ACC112 (cell line): Measurements from ENCODE around the gene CRIM1.

Experiments used
- H2AFZ ChIP-seq: fragments of 200-600 bp; sonication (generic); one replicate; pipeline ENCODE4 v1.6.0; 2017; ENCODE audit warnings: antibody characterized with exemption, low read length; ENCODE audit not compliant: unreplicated experiment
- H3K27ac ChIP-seq: fragments of 200-600 bp; sonication (generic); 2 replicates; pipeline ENCODE4 v1.5.1; 2014; ENCODE audit warnings: low read depth, mild to moderate bottlenecking, antibody characterized with exemption, low read length, moderate library complexity
- H3K27me3 ChIP-seq: fragments of 200-600 bp; sonication (generic); 2 replicates; pipeline ENCODE4 v1.6.1; 2014; ENCODE audit warnings: mild to moderate bottlenecking, antibody characterized with exemption, low read length, moderate library complexity, mixed read lengths; ENCODE audit not compliant: insufficient read depth
- H3K36me3 ChIP-seq: fragments of 200-600 bp; sonication (generic); 2 replicates; pipeline ENCODE4 v1.6.1; 2016; ENCODE audit warnings: mild to moderate bottlenecking, antibody characterized with exemption, low read length, moderate library complexity, mixed read lengths; ENCODE audit not compliant: insufficient read depth
- H3K4me1 ChIP-seq: fragments of 200-600 bp; sonication (generic); one replicate; pipeline ENCODE4 v1.6.1; 2016; ENCODE audit warnings: low read length, mixed read lengths; ENCODE audit not compliant: insufficient read depth, unreplicated experiment, control insufficient read depth
- H3K4me3 ChIP-seq: fragments of 200-600 bp; sonication (generic); 2 replicates; pipeline ENCODE4 v1.5.1; 2014; ENCODE audit warnings: mild to moderate bottlenecking, low read depth, low read length
- H3K79me2 ChIP-seq: fragments of 200-600 bp; sonication (generic); one replicate; pipeline ENCODE4 v1.6.0; 2016; ENCODE audit warnings: low read length; ENCODE audit not compliant: control insufficient read depth, unreplicated experiment, insufficient read depth

CRIM1 gene

DNA sequence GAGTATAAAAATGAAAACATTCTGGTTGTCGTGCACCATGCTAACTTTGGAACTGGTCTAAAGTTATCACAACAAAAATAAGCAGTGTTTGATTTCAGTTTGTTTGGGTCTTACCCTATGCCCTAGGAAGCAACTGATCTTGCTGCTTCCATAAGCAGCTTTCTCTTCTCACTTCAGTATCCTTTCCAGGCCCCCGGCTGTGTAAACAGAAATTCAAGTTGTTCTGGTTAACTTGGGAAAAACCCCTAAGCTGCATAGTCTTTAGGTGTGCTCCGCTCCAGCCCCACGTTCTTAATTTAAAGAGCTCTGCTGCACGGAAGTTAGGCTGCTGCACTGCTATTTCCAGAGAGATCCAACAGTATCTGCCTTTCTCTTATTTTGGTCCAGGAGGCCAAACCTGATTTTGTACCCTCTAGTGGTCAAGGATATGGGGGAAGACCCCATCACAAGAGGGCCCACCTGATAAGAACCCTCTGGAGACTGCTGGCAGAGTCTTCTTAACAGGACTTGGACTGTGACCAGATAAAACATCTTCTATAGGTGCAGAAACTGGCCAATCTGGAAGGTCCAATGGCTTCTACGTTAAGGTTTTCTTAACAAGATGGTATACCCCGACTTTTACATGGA lies 173.3 kb downstream of the CRIM1 start:
- peaks cover 56% of the 10 kb centered on the region for H3K36me3 ChIP-seq
- H3K27ac ChIP-seq = peak overlapping the region; percentile 60
- H3K79me2 ChIP-seq = peaks cover 2% of the 10 kb centered on the region

GRCh38 chr2:36530178-36530982 lies 174.8 kb downstream of the CRIM1 start:
- H3K27ac ChIP-seq = peak overlapping the region; percentile 60
- H3K36me3 ChIP-seq = peaks cover 45% of the 10 kb centered on the region
- H3K27me3 ChIP-seq = no peaks in the 10 kb centered on the region
- peaks cover 29% of the 10 kb centered on the region for H3K4me1 ChIP-seq
- H3K4me3 ChIP-seq = no peak overlapping the region
- H3K79me2 ChIP-seq = peaks cover under 1% of the 10 kb centered on the region
- no peak overlapping the region for H2AFZ ChIP-seq

More for the DNA sequence above, 173.3 kb downstream of the CRIM1 start:
- H3K4me3 ChIP-seq = no peak overlapping the region
- no peaks in the 10 kb centered on the region for H3K27me3 ChIP-seq
- H3K4me1 ChIP-seq = peaks cover 29% of the 10 kb centered on the region
- no peak overlapping the region for H2AFZ ChIP-seq

- Histone ChIP-seq H2AFZ (no peak overlapping the region), H3K4me1 (peaks cover 29% of the 10 kb centered on the region), H3K27ac (peak overlapping the region; percentile 60), H3K4me3 (no peak overlapping the region), H3K27me3 (no peaks in the 10 kb centered on the region), H3K79me2 (no peaks in the 10 kb centered on the region), H3K36me3 (peaks cover 43% of the 10 kb centered on the region)
Observed at GRCh38 chr2:36530983-36531354, 175.4 kb downstream of the CRIM1 start.

DNA sequence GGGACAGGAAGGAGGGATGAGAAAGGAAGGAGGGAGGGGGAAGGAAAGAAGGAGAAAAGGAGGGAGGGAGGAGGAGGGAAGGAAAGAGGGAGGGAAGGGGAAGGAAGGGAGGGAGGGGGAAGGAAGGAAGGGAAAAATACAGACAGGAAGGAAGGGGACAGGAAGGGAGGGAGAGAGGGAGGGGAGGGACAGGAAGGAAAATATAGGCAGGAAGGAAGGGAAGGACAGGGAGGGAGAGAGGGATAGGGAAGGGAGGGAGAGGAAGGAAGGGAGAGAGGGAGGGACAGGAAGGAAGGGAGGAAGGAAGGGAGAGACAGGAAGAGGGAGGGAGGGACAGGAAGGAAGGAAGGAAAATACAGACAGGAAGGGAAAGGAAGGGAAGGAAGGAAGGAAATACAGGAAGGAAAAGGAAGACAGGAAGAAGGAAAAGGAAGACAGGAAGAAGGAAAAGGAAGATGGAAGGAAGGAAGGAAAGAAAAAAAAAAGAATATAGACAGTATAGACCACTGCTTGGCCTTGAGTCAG lies 178.8 kb downstream of the CRIM1 start:
- Histone ChIP-seq H3K27me3 (no peaks in the 10 kb centered on the region), H3K4me1 (peaks cover 31% of the 10 kb centered on the region), H3K36me3 (peaks cover 47% of the 10 kb centered on the region), H3K4me3 (no peak overlapping the region), H3K79me2 (no peaks in the 10 kb centered on the region), H3K27ac (peak overlapping the region; percentile 32; the same call in 1 of the 2 replicates), H2AFZ (no peak overlapping the region)

DNA sequence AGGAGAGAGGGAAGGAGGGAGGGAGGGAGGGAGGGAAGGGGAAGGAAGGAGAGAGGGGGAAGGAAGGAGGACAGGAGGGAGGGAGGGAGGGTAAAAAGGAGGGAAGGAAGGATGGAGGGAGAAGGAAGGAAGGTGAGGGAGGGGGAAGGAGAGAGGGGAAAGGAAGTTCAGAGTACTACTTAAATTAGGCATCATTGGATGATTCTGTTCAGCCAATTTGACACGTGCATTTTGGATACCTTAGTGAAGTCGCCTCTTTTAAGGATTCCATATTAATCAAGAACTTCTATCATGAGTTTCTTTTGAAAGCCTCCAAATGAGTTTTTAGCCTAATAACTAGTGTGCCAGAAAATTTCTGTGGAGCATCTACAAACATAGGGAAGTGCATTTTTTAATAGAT lies 179.5 kb downstream of the CRIM1 start:
- Histone ChIP-seq H3K79me2 (no peaks in the 10 kb centered on the region), H3K36me3 (peaks cover 49% of the 10 kb centered on the region), H3K4me1 (peaks cover 30% of the 10 kb centered on the region), H3K27me3 (no peaks in the 10 kb centered on the region), H3K27ac (no peak overlapping the region), H3K4me3 (no peak overlapping the region), H2AFZ (no peak overlapping the region)

DNA sequence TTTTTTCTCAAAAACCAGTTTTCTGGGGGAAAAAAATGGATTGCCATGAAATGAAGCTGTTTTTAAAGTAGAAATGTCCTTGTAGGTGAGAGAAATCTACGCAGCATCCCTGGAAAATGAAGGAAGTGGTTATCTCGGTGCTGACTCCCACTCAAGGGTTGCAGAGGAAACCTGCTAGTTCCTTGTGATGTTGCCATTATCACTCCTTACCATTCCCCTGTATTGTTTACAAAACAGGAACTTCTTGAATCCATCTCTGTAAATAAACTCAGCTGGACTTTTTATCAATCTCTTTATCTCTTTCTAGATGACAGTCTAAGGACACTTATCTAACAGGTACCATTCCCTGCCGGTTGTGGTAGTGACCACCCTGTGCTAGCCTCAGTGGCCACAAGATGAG lies 181.2 kb downstream of the CRIM1 start:
- no peak overlapping the region for H2AFZ ChIP-seq
- H3K36me3 ChIP-seq = peaks cover 50% of the 10 kb centered on the region
- H3K79me2 ChIP-seq = no peaks in the 10 kb centered on the region
- no peaks in the 10 kb centered on the region for H3K27me3 ChIP-seq
- H3K4me1 ChIP-seq = peaks cover 23% of the 10 kb centered on the region
- H3K27ac ChIP-seq = no peak overlapping the region
- no peak overlapping the region for H3K4me3 ChIP-seq

GRCh38 chr2:36538335-36538734 lies 182.8 kb downstream of the CRIM1 start:
- Histone ChIP-seq H3K27ac (no peak overlapping the region; the same call in 1 of the 2 replicates), H3K36me3 (peaks cover 41% of the 10 kb centered on the region), H3K79me2 (no peaks in the 10 kb centered on the region)

DNA sequence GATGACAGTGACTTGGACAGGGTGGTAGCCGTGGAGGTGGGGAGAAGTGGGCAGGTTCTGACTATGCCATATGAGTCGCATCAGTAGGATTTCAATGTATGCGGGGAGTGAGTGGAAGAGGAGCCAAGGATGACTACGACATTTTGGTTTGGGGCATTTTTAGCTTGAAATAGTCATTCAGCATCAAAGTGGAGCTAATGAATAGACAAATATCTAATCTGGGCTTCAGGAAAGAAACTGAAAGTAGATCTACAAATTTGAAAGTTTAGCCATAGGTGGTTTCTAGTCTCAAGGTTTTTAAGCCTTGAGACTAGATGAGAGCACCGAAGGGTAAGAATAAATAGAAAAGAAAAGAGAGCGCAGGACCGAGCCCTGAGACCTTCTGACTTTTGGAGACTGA lies 184.1 kb downstream of the CRIM1 start:
- H3K36me3 ChIP-seq = peaks cover 52% of the 10 kb centered on the region
- H3K4me1 ChIP-seq = peaks cover 23% of the 10 kb centered on the region
- H3K4me3 ChIP-seq = no peak overlapping the region
- H3K79me2 ChIP-seq = no peaks in the 10 kb centered on the region
- no peaks in the 10 kb centered on the region for H3K27me3 ChIP-seq
- H3K27ac ChIP-seq = peak overlapping the region; percentile 66
- H2AFZ ChIP-seq = no peak overlapping the region

More at GRCh38 chr2:36538335-36538734, 182.8 kb downstream of the CRIM1 start:
- no peak overlapping the region for H3K4me3 ChIP-seq
- no peak overlapping the region for H2AFZ ChIP-seq
- no peaks in the 10 kb centered on the region for H3K27me3 ChIP-seq
- H3K4me1 ChIP-seq = peaks cover 23% of the 10 kb centered on the region

GRCh38 chr2:36540986-36541754 lies 185.6 kb downstream of the CRIM1 start:
- H3K27me3 ChIP-seq = no peaks in the 10 kb centered on the region
- H2AFZ ChIP-seq = no peak overlapping the region
- peaks cover 66% of the 10 kb centered on the region for H3K36me3 ChIP-seq
- H3K4me1 ChIP-seq = peaks cover 37% of the 10 kb centered on the region
- no peak overlapping the region for H3K4me3 ChIP-seq
- no peaks in the 10 kb centered on the region for H3K79me2 ChIP-seq
- H3K27ac ChIP-seq = peak overlapping the region; percentile 66

- Histone ChIP-seq H3K27me3 (no peaks in the 10 kb centered on the region), H3K4me1 (peaks cover 44% of the 10 kb centered on the region), H2AFZ (no peak overlapping the region), H3K27ac (peak overlapping the region; percentile 58), H3K36me3 (peaks cover 66% of the 10 kb centered on the region), H3K4me3 (no peak overlapping the region), H3K79me2 (no peaks in the 10 kb centered on the region)
Observed at GRCh38 chr2:36541891-36542595, 186.5 kb downstream of the CRIM1 start.
